CD14-positive monocyte (primary cell): ENCODE data around the gene TBC1D22A. TPM values are rescaled to one million over a fixed set of nuclear protein-coding genes. Genes with fewer than 3 reads are reported as not detected.
A peak's percentile ranks its signal among the peaks of the same experiment; 100 is the strongest.

Experiments
- DNase-seq, 3 donors: peaks; one replicate each; pipeline ENCODE4 v3.0.0-alpha.2; 2011 to 2022
- H2AFZ ChIP-seq: 2 replicates; pipeline ENCODE4 v1.6.0; 2012; ENCODE audit warnings: mild to moderate bottlenecking, low read depth, low read length, inconsistent platforms; ENCODE audit not compliant: insufficient read depth, poor library complexity, severe bottlenecking
- H3K27ac ChIP-seq, 2 donors: 1 replicate in 1 of 2; 2 replicates in 1 of 2; pipeline ENCODE4 v1.5.1; 2012 to 2013; ENCODE audit warnings: low read length in 2 of 2, control low read depth in 1 of 2, inconsistent platforms in 1 of 2, low read depth in 1 of 2, mild to moderate bottlenecking in 1 of 2
- H3K27me3 ChIP-seq, 2 donors: one replicate each; pipeline versions ENCODE4 v1.6.0 to v1.6.1; 2011 to 2013; ENCODE audit warnings: low read length in 2 of 2; ENCODE audit not compliant: control insufficient read depth in 2 of 2, insufficient read depth in 2 of 2
- H3K36me3 ChIP-seq, 2 donors: replicated peaks in 1 of 2; 1 replicate in 1 of 2; 2 replicates in 1 of 2; pipeline versions ENCODE4 v1.5.1 to v1.6.1; 2012 to 2013; ENCODE audit warnings: low read length in 2 of 2, control low read depth in 1 of 2, inconsistent platforms in 1 of 2, mild to moderate bottlenecking in 1 of 2; ENCODE audit not compliant: insufficient read depth in 2 of 2, control insufficient read depth in 1 of 2
- H3K4me1 ChIP-seq, 2 donors: 1 replicate in 1 of 2; 2 replicates in 1 of 2; pipeline versions ENCODE4 v1.5.1 to v1.6.1; 2012 to 2013; ENCODE audit warnings: low read length in 2 of 2, control low read depth in 1 of 2, inconsistent platforms in 1 of 2, mild to moderate bottlenecking in 1 of 2, moderate library complexity in 1 of 2; ENCODE audit not compliant: insufficient read depth in 2 of 2, control insufficient read depth in 1 of 2
- H3K4me2 ChIP-seq: replicated peaks from 2 replicates; pipeline ENCODE3; 2012; ENCODE audit warnings: low read length, moderate library complexity, mild to moderate bottlenecking; ENCODE audit not compliant: poor library complexity, severe bottlenecking; ENCODE audit errors: extremely low read depth
- H3K4me3 ChIP-seq, 3 experiments: fragments of 200-600 bp in 1 of 3; sonication (generic) in 1 of 3; replicated peaks in 1 of 3; 1 replicate in 2 of 3; 2 replicates in 1 of 3; pipeline ENCODE4 v1.5.1; 2011 to 2013; ENCODE audit warnings: low read length in 3 of 3, mild to moderate bottlenecking in 3 of 3, control low read depth in 2 of 3, low read depth in 2 of 3, inconsistent platforms in 1 of 3, moderate library complexity in 1 of 3
- H3K79me2 ChIP-seq: 2 replicates; pipeline ENCODE4 v1.6.0; 2012; ENCODE audit warnings: mild to moderate bottlenecking, control low read depth, inconsistent platforms, low read length, moderate library complexity; ENCODE audit not compliant: insufficient read depth
- H3K9ac ChIP-seq: 2 replicates; pipeline ENCODE4 v1.6.0; 2017; ENCODE audit warnings: low read length, mild to moderate bottlenecking; ENCODE audit not compliant: insufficient read depth, poor library complexity, severe bottlenecking
- H3K9me3 ChIP-seq, 2 donors: replicated peaks in 1 of 2; 1 replicate in 1 of 2; 2 replicates in 1 of 2; pipeline versions ENCODE4 v1.5.1 to v1.6.1; 2012 to 2013; ENCODE audit warnings: low read length in 2 of 2, control low read depth in 1 of 2; ENCODE audit not compliant: control insufficient read depth in 1 of 2, insufficient read depth in 1 of 2
- H4K20me1 ChIP-seq: 2 replicates; pipeline ENCODE4 v1.6.0; 2012; ENCODE audit warnings: mild to moderate bottlenecking, low read length, control low read depth, moderate library complexity; ENCODE audit not compliant: insufficient read depth
- H3K27ac Mint-ChIP-seq, 7 donors: one replicate each; pipeline ENCODE4 v1.8.0; 2020; ENCODE audit warnings: mild to moderate bottlenecking in 7 of 7, mixed read lengths in 7 of 7, moderate library complexity in 6 of 7, inconsistent platforms in 2 of 7
- H3K27me3 Mint-ChIP-seq, 3 donors: one replicate each; pipeline ENCODE4 v1.8.0; 2021 to 2022; ENCODE audit warnings: low read depth in 3 of 3, mild to moderate bottlenecking in 3 of 3, mixed read lengths in 3 of 3, moderate library complexity in 3 of 3, inconsistent platforms in 1 of 3
- H3K36me3 Mint-ChIP-seq, 2 donors: one replicate each; pipeline ENCODE4 v1.8.0; 2020; ENCODE audit warnings: mixed read lengths in 2 of 2, inconsistent platforms in 1 of 2, mild to moderate bottlenecking in 1 of 2
- H3K4me1 Mint-ChIP-seq: one replicate; pipeline ENCODE4 v1.8.0; 2020; ENCODE audit warnings: mild to moderate bottlenecking, mixed read lengths
- H3K4me3 Mint-ChIP-seq, 2 donors: one replicate each; pipeline ENCODE4 v1.8.0; 2020; ENCODE audit warnings: mild to moderate bottlenecking in 2 of 2, mixed read lengths in 2 of 2, moderate library complexity in 1 of 2
- H3K9me3 Mint-ChIP-seq, 7 donors: one replicate each; pipeline ENCODE4 v1.8.0; 2020 to 2022; ENCODE audit warnings: mixed read lengths in 7 of 7, mild to moderate bottlenecking in 6 of 7, moderate library complexity in 6 of 7, inconsistent platforms in 2 of 7
- WGBS: methylation state at CpG from one replicate; pipeline ENCODE4 v1.1.5; 2013; ENCODE audit warnings: missing lambda C conversion rate; ENCODE audit not compliant: insufficient coverage; 5-methylcytosine and 5-hydroxymethylcytosine counted together
- intact Hi-C, 2 donors: fragments of 100-400 bp; cut with micrococcal nuclease; formaldehyde crosslinking; loops; one replicate each; pipeline versions ENCODE4 v1.15.0 to v1.15.1; 2023
- polyA plus RNA-seq, 3 donors: library from polyadenylated mRNA; depleted of rRNA in 1 of 3; unstranded in 2 of 3; stranded (reverse) in 1 of 3; fragments of 300-500 nt in 2 of 3; fragments of >200 nt in 1 of 3; fragmentation: Illumina TruSeq in 2 of 3; gene quantifications; 1 replicate in 2 of 3; 2 replicates in 1 of 3; pipeline ENCODE4 v1.2.3, GENCODE V29; 2012 to 2021
- TF ChIP-seq, protein P1 (sequence below): fragments of 200-600 bp; IDR thresholded peaks from one replicate; pipeline ENCODE4 v1.8.0; 2022; ENCODE audit warnings: antibody characterized with exemption, mild to moderate bottlenecking

The TBC1D22A gene
- polyA plus RNA-seq, 3 donors = 25.9 to 36.2 (median 29.5) TPM

DNA sequence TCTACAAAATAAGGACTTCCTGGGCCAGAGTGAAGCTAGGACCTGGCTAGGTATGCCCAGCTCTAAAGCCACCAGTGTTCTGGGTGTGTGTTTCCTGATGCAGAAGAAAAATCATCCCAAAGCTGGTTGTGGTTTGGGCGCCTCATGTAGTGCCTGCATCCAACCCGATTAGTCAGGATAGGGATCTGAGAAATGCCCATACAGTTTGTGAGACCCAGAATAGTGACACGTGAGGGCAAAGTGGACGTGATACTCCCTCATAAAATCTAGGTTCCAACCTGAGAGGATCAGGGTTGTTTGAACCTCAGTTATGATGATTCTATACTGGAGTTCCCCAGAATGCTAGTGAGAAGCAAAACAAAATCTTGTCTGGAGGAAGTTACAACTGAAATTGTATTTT, 238.4 kb downstream of the TBC1D22A start:
- Histone ChIP-seq H3K9ac (no peak overlapping the region), H3K27me3 (no peaks in the 10 kb centered on the region), H3K36me3 (peaks cover 34 to 78% of the 10 kb centered on the region in 2 donors), H3K27ac (no peak overlapping the region), H4K20me1 (peaks cover 80% of the 10 kb centered on the region), H3K9me3 (no peaks in the 10 kb centered on the region), H3K4me3 (no peak overlapping the region), H3K4me2 (no peak overlapping the region), H2AFZ (no peak overlapping the region), H3K79me2 (no peaks in the 10 kb centered on the region), H3K4me1 (no peaks in the 10 kb centered on the region)
- Mint-ChIP-seq H3K36me3 (peaks cover 34 to 41% of the 10 kb centered on the region in 2 donors), H3K4me3 (no peak overlapping the region), H3K27ac (peak overlapping the region in 2 of 7 donors; percentile 24 to 60), H3K9me3 (no peaks in the 10 kb centered on the region), H3K4me1 (no peaks in the 10 kb centered on the region), H3K27me3 (peaks cover 0 to 2% (median 2%) of the 10 kb centered on the region in 3 donors)
- DNase-seq = no peak
- WGBS = 50% methylated on average over 1 of the region's 4 CpGs
- intact Hi-C loops = no loop called here
- TF ChIP-seq, protein P1, sequence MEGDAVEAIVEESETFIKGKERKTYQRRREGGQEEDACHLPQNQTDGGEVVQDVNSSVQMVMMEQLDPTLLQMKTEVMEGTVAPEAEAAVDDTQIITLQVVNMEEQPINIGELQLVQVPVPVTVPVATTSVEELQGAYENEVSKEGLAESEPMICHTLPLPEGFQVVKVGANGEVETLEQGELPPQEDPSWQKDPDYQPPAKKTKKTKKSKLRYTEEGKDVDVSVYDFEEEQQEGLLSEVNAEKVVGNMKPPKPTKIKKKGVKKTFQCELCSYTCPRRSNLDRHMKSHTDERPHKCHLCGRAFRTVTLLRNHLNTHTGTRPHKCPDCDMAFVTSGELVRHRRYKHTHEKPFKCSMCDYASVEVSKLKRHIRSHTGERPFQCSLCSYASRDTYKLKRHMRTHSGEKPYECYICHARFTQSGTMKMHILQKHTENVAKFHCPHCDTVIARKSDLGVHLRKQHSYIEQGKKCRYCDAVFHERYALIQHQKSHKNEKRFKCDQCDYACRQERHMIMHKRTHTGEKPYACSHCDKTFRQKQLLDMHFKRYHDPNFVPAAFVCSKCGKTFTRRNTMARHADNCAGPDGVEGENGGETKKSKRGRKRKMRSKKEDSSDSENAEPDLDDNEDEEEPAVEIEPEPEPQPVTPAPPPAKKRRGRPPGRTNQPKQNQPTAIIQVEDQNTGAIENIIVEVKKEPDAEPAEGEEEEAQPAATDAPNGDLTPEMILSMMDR = no peak

DNA sequence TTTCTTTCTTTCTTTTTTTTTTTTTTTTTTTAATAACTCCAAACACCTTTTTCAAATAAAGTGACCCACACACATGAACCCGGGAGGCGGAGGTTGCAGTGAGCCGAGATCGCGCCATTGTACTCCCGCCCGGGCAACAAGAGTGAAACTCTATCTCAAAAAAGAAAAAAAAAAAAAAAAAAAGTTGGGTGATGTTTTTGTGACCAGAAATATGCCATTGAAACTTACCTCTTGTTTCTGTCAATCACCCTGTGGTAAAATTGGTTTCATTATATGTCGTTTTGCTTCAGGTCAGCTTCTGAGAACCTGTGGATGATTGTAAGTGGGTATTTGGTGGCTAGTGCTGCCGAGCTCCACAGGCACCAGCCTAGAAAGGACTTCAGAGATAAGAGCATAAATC, 238.8 kb downstream of the TBC1D22A start:
- Histone ChIP-seq H3K36me3 (peaks cover 33 to 78% of the 10 kb centered on the region in 2 donors), H3K9ac (no peak overlapping the region), H2AFZ (no peak overlapping the region), H3K27ac (no peak overlapping the region), H3K4me3 (no peak overlapping the region), H3K4me2 (no peak overlapping the region), H3K4me1 (no peaks in the 10 kb centered on the region), H3K9me3 (no peaks in the 10 kb centered on the region), H3K27me3 (no peaks in the 10 kb centered on the region), H4K20me1 (peaks cover 80% of the 10 kb centered on the region), H3K79me2 (no peaks in the 10 kb centered on the region)
- H3K27ac Mint-ChIP-seq = no peak overlapping the region
- H3K4me1 Mint-ChIP-seq = no peaks in the 10 kb centered on the region
- H3K9me3 Mint-ChIP-seq = no peaks in the 10 kb centered on the region
- WGBS = no CpG with 5 or more reads among the region's 9 CpGs
- H3K36me3 Mint-ChIP-seq = peaks cover 33 to 38% of the 10 kb centered on the region in 2 donors
- H3K4me3 Mint-ChIP-seq = no peak overlapping the region
- TF ChIP-seq, protein P1 = no peak
- H3K27me3 Mint-ChIP-seq = peaks cover 0 to 2% (median 2%) of the 10 kb centered on the region in 3 donors
- intact Hi-C loops = no loop called here
- DNase-seq = no peak
